HG03060 (cell line): ENCODE data around the gene BCDIN3D.

Source experiments
- ATAC-seq: cut with Tn5 transposase; IDR thresholded peaks from one replicate; pipeline ENCODE4 v1.9.1; 2021; ENCODE audit warnings: low read depth, moderate number of reproducible peaks; ENCODE audit not compliant: unreplicated experiment

BCDIN3D gene

GRCh38 chr12:49824416-49824815, 18.5 kb downstream of the BCDIN3D start:
- no peak for ATAC-seq

GRCh38 chr12:49823951-49824350, 19.0 kb downstream of the BCDIN3D start:
- ATAC-seq: no peak

- no peak for ATAC-seq
Observed at GRCh38 chr12:49823350-49823749, 19.6 kb downstream of the BCDIN3D start.

GRCh38 chr12:49821373-49822287, 21.3 kb downstream of the BCDIN3D start:
- ATAC-seq: no peak

- no peak for ATAC-seq
Observed at GRCh38 chr12:49819786-49820185, 23.1 kb downstream of the BCDIN3D start.

- ATAC-seq: no peak
Observed at GRCh38 chr12:49818241-49818895, 24.5 kb downstream of the BCDIN3D start.

GRCh38 chr12:49813131-49813530, 29.8 kb downstream of the BCDIN3D start:
- ATAC-seq: no peak

GRCh38 chr12:49811961-49812401, 30.9 kb downstream of the BCDIN3D start:
- no peak for ATAC-seq

- ATAC-seq: no peak
Observed at GRCh38 chr12:49811136-49811535, 31.8 kb downstream of the BCDIN3D start.

GRCh38 chr12:49809906-49810389, 33.0 kb downstream of the BCDIN3D start:
- no peak for ATAC-seq

GRCh38 chr12:49809381-49809905, 33.5 kb downstream of the BCDIN3D start:
- ATAC-seq: no peak

- ATAC-seq: no peak
Observed at GRCh38 chr12:49808686-49809380, 34.1 kb downstream of the BCDIN3D start.

- ATAC-seq: no peak
Observed at GRCh38 chr12:49807991-49808580, 34.8 kb downstream of the BCDIN3D start.

GRCh38 chr12:49806877-49807276, 36.0 kb downstream of the BCDIN3D start:
- no peak for ATAC-seq

- no peak for ATAC-seq
Observed at GRCh38 chr12:49806321-49806813, 36.5 kb downstream of the BCDIN3D start.

- no peak for ATAC-seq
Observed at GRCh38 chr12:49805409-49805808, 37.5 kb downstream of the BCDIN3D start.

- ATAC-seq: no peak
Observed at GRCh38 chr12:49804821-49805220, 38.1 kb downstream of the BCDIN3D start.

- ATAC-seq: no peak
Observed at GRCh38 chr12:49803693-49804450, 39.0 kb downstream of the BCDIN3D start.
